ENCODE measurements around the gene DHRSX.
"Not testable (repeated sequence)": the region's sequence is repeated elsewhere in the genome, so short reads cannot be mapped to it uniquely, and the experiment has no call there.

Gene DHRSX

GRCh38 chrX:2419418-2419817 lies 81.4 kb downstream of the DHRSX start:
- DNase-seq, result not testable (repeated sequence)

- no peak for DNase-seq
Observed at GRCh38 chrX:2418000-2418399, 82.8 kb downstream of the DHRSX start.

GRCh38 chrX:2416851-2417604 lies 83.7 kb downstream of the DHRSX start:
- DNase-seq, result no peak

- no peak for DNase-seq
Observed at GRCh38 chrX:2414384-2414783, 86.4 kb downstream of the DHRSX start.

- no peak for DNase-seq
Observed at GRCh38 chrX:2413969-2414368, 86.8 kb downstream of the DHRSX start.

GRCh38 chrX:2412131-2412530 lies 88.6 kb downstream of the DHRSX start:
- DNase-seq, result no peak

GRCh38 chrX:2410279-2411020 lies 90.3 kb downstream of the DHRSX start:
- DNase-seq, result no peak

- DNase-seq, result no peak
Observed at GRCh38 chrX:2409796-2410195, 91.0 kb downstream of the DHRSX start.

- no peak for DNase-seq
Observed at GRCh38 chrX:2408856-2409255, 91.9 kb downstream of the DHRSX start.

- DNase-seq, result no peak
Observed at GRCh38 chrX:2406891-2407518, 93.8 kb downstream of the DHRSX start.

- no peak for DNase-seq
Observed at GRCh38 chrX:2404776-2405175, 96.0 kb downstream of the DHRSX start.

GRCh38 chrX:2402361-2402690 lies 98.5 kb downstream of the DHRSX start:
- DNase-seq, result no peak

GRCh38 chrX:2401590-2402360 lies 99.0 kb downstream of the DHRSX start:
- DNase-seq, result no peak

- no peak for DNase-seq
Observed at GRCh38 chrX:2401201-2401589, 99.6 kb downstream of the DHRSX start.

GRCh38 chrX:2398064-2398656 lies 102.6 kb downstream of the DHRSX start:
- DNase-seq, result no peak

- no peak for DNase-seq
Observed at GRCh38 chrX:2397229-2398063, 103.3 kb downstream of the DHRSX start.

GRCh38 chrX:2395261-2395992 lies 105.3 kb downstream of the DHRSX start:
- no peak for DNase-seq

- no peak for DNase-seq
Observed at GRCh38 chrX:2391869-2392606, 108.7 kb downstream of the DHRSX start.

- DNase-seq, result no peak
Observed at GRCh38 chrX:2390754-2391153, 110.0 kb downstream of the DHRSX start.

- not testable (repeated sequence) for DNase-seq
Observed at GRCh38 chrX:2389731-2390130, 111.0 kb downstream of the DHRSX start.

- no peak for DNase-seq
Observed at GRCh38 chrX:2389324-2389723, 111.5 kb downstream of the DHRSX start.

Data from NCI-H774 (cell line).